Measurements from ENCODE around the gene ADAMTS6.

- TF ChIP-seq POLR2A (IDR thresholded peaks at IDR 0.05): no peak
- TF ChIP-seq CTCF (IDR thresholded peaks at IDR 0.05): no peak
Measured at GRCh38 chr5:65418661-65419060, 63.1 kb downstream of the ADAMTS6 start.

All from uterus (tissue), 2 donors.